CD8-positive, alpha-beta memory T cell (primary cell): ENCODE measurements around the gene SEMA5B. TPM values are rescaled to one million over a fixed set of nuclear protein-coding genes. Genes with fewer than 3 reads are reported as not detected.

Source experiments
- CTCF ChIA-PET: fragments of 350-600 bp; sonication (Branson Sonifier 250); formaldehyde crosslinking; loops from one replicate; lab custom pipeline; 2021; ENCODE audit warnings: antibody characterized with exemption; lab: Charles Lee
- POLR2A ChIA-PET: fragments of 350-600 bp; sonication (Branson Sonifier 250); formaldehyde crosslinking; loops from one replicate; lab custom pipeline; 2021; ENCODE audit warnings: antibody characterized with exemption; lab: Charles Lee
- DNase-seq, 5 donors: peaks; one replicate each; pipeline versions ENCODE4 v3.0.0 to v3.0.0-alpha.2; 2020 to 2022; ENCODE audit warnings: mixed read lengths in 1 of 5
- H3K27ac ChIP-seq: one replicate; pipeline ENCODE4 v1.7.0; 2013; ENCODE audit warnings: low read depth, mild to moderate bottlenecking, low read length, moderate library complexity
- H3K27me3 ChIP-seq: 2 replicates; pipeline ENCODE4 v1.7.0; 2013; ENCODE audit warnings: low read length, mild to moderate bottlenecking; ENCODE audit not compliant: insufficient read depth, poor library complexity, severe bottlenecking
- H3K36me3 ChIP-seq: 2 replicates; pipeline ENCODE4 v1.7.0; 2013; ENCODE audit warnings: mild to moderate bottlenecking, low read length, moderate library complexity; ENCODE audit not compliant: insufficient read depth
- H3K4me1 ChIP-seq: 2 replicates; pipeline ENCODE4 v1.7.0; 2013; ENCODE audit warnings: mild to moderate bottlenecking, low read length, moderate library complexity; ENCODE audit not compliant: insufficient read depth
- H3K4me3 ChIP-seq: 2 replicates; pipeline ENCODE4 v1.7.0; 2013; ENCODE audit warnings: mild to moderate bottlenecking, low read length
- H3K9me3 ChIP-seq: 2 replicates; pipeline ENCODE4 v1.7.0; 2013; ENCODE audit warnings: mild to moderate bottlenecking, low read length
- H3K27ac Mint-ChIP-seq, 8 donors: one replicate each; pipeline ENCODE4 v1.8.0; 2020 to 2021; ENCODE audit warnings: mixed read lengths in 8 of 8, mild to moderate bottlenecking in 6 of 8, inconsistent platforms in 3 of 8, moderate library complexity in 3 of 8
- H3K27me3 Mint-ChIP-seq, 2 donors: one replicate each; pipeline ENCODE4 v1.8.0; 2020 to 2021; ENCODE audit warnings: mixed read lengths in 2 of 2, mild to moderate bottlenecking in 1 of 2, moderate library complexity in 1 of 2
- H3K36me3 Mint-ChIP-seq, 3 donors: one replicate each; pipeline ENCODE4 v1.8.0; 2020 to 2021; ENCODE audit warnings: mixed read lengths in 3 of 3, inconsistent platforms in 1 of 3, mild to moderate bottlenecking in 1 of 3
- H3K4me1 Mint-ChIP-seq, 3 donors: one replicate each; pipeline ENCODE4 v1.8.0; 2020 to 2021; ENCODE audit warnings: mixed read lengths in 3 of 3, inconsistent platforms in 1 of 3, mild to moderate bottlenecking in 1 of 3
- H3K4me3 Mint-ChIP-seq, 7 donors: one replicate each; pipeline ENCODE4 v1.8.0; 2020 to 2021; ENCODE audit warnings: mixed read lengths in 7 of 7, mild to moderate bottlenecking in 6 of 7, moderate library complexity in 4 of 7, inconsistent platforms in 2 of 7
- H3K9me3 Mint-ChIP-seq, 5 donors: one replicate each; pipeline ENCODE4 v1.8.0; 2020 to 2022; ENCODE audit warnings: mixed read lengths in 5 of 5, mild to moderate bottlenecking in 3 of 5, moderate library complexity in 2 of 5, inconsistent platforms in 1 of 5
- polyA plus RNA-seq: library from polyadenylated mRNA; unstranded; fragments of 300-500 nt; fragmentation: Illumina TruSeq; gene quantifications from one replicate; pipeline ENCODE4 v1.2.3, GENCODE V29; 2021
- total RNA-seq, 2 experiments: library from RNA; stranded (reverse); gene quantifications; one replicate each; pipeline ENCODE4 v1.2.3, GENCODE V29; 2021

The SEMA5B gene
- total and polyA plus RNA-seq, 3 experiments from 2014 or later: not detected

- Mint-ChIP-seq H3K36me3 (no peaks in the 10 kb centered on the region), H3K27ac (peak overlapping the region in 1 of 8 donors; percentile 32), H3K4me1 (peaks cover 19 to 22% (median 22%) of the 10 kb centered on the region in 3 donors), H3K9me3 (no peaks in the 10 kb centered on the region), H3K27me3 (peaks cover 8 to 9% of the 10 kb centered on the region in 2 donors), H3K4me3 (peak overlapping the region in 3 of 7 donors; percentile 23 to 49 (median 35))
- ChIA-PET CTCF (no interaction called here), POLR2A (no interaction called here)
- DNase-seq: peak in 2 of 5 donors; percentile 50 to 59
- Histone ChIP-seq H3K36me3 (no peaks in the 10 kb centered on the region), H3K4me3 (no peak overlapping the region), H3K9me3 (no peaks in the 10 kb centered on the region), H3K27ac (no peak overlapping the region), H3K4me1 (peaks cover 11% of the 10 kb centered on the region), H3K27me3 (peaks cover 5% of the 10 kb centered on the region)
These were observed 86.0 kb downstream of the SEMA5B start for GRCh38 chr3:122941228-122942206.

GRCh38 chr3:122940628-122941086 lies 86.9 kb downstream of the SEMA5B start:
- Histone ChIP-seq H3K9me3 (no peaks in the 10 kb centered on the region), H3K4me1 (peaks cover 11% of the 10 kb centered on the region), H3K27ac (no peak overlapping the region), H3K4me3 (no peak overlapping the region), H3K36me3 (no peaks in the 10 kb centered on the region), H3K27me3 (peaks cover 5% of the 10 kb centered on the region)
- CTCF ChIA-PET: no interaction called here
- no peak for DNase-seq
- Mint-ChIP-seq H3K27ac (peak overlapping the region in 1 of 8 donors; percentile 87), H3K4me1 (peaks cover 19 to 22% (median 22%) of the 10 kb centered on the region in 3 donors), H3K36me3 (no peaks in the 10 kb centered on the region), H3K4me3 (peak overlapping the region in 3 of 7 donors; percentile 30 to 49 (median 35)), H3K9me3 (no peaks in the 10 kb centered on the region), H3K27me3 (peaks cover 9 to 11% of the 10 kb centered on the region in 2 donors)
- POLR2A ChIA-PET: no interaction called here

GRCh38 chr3:122938783-122939425 lies 88.7 kb downstream of the SEMA5B start:
- Mint-ChIP-seq H3K27me3 (peaks cover 11% of the 10 kb centered on the region in 2 donors), H3K27ac (no peak overlapping the region), H3K4me1 (peaks cover 19 to 22% (median 22%) of the 10 kb centered on the region in 3 donors), H3K4me3 (no peak overlapping the region), H3K9me3 (no peaks in the 10 kb centered on the region), H3K36me3 (no peaks in the 10 kb centered on the region)
- Histone ChIP-seq H3K36me3 (no peaks in the 10 kb centered on the region), H3K4me3 (no peak overlapping the region), H3K27ac (no peak overlapping the region), H3K4me1 (peaks cover 11% of the 10 kb centered on the region), H3K27me3 (peaks cover 5% of the 10 kb centered on the region), H3K9me3 (no peaks in the 10 kb centered on the region)
- ChIA-PET POLR2A (no interaction called here), CTCF (no interaction called here)
- DNase-seq: no peak

- CTCF ChIA-PET: interaction anchor here (1.3 kb wide), 1 partner anchor 18 kb away, joined by 3 read pairs; no protein-coding TSS in a partner anchor
- Mint-ChIP-seq H3K9me3 (no peaks in the 10 kb centered on the region), H3K4me3 (no peak overlapping the region), H3K27me3 (peaks cover 12 to 15% of the 10 kb centered on the region in 2 donors), H3K36me3 (no peaks in the 10 kb centered on the region), H3K27ac (no peak overlapping the region), H3K4me1 (peaks cover 19 to 22% (median 19%) of the 10 kb centered on the region in 3 donors)
- H3K27ac ChIP-seq: no peak overlapping the region
- no peaks in the 10 kb centered on the region for H3K36me3 ChIP-seq
- H3K9me3 ChIP-seq: no peaks in the 10 kb centered on the region
- no peak overlapping the region for H3K4me3 ChIP-seq
- peaks cover 5% of the 10 kb centered on the region for H3K27me3 ChIP-seq
- H3K4me1 ChIP-seq: peaks cover 11% of the 10 kb centered on the region
- POLR2A ChIA-PET: no interaction called here
- DNase-seq: no peak
These were observed 89.8 kb downstream of the SEMA5B start for GRCh38 chr3:122937745-122938144.

GRCh38 chr3:122936986-122937385 lies 90.6 kb downstream of the SEMA5B start:
- Histone ChIP-seq H3K4me3 (no peak overlapping the region), H3K27ac (no peak overlapping the region), H3K27me3 (peaks cover 5% of the 10 kb centered on the region), H3K36me3 (no peaks in the 10 kb centered on the region), H3K4me1 (peaks cover 11% of the 10 kb centered on the region), H3K9me3 (no peaks in the 10 kb centered on the region)
- H3K36me3 Mint-ChIP-seq: no peaks in the 10 kb centered on the region
- ChIA-PET CTCF (interaction anchor here (0.6 kb wide), 1 partner anchor 182 kb away, joined by 3 read pairs; no protein-coding TSS in a partner anchor), POLR2A (no interaction called here)
- peaks cover 19 to 20% (median 19%) of the 10 kb centered on the region in 3 donors for H3K4me1 Mint-ChIP-seq
- no peak for DNase-seq
- no peak overlapping the region for H3K4me3 Mint-ChIP-seq
- H3K27me3 Mint-ChIP-seq: peaks cover 12 to 15% of the 10 kb centered on the region in 2 donors
- no peaks in the 10 kb centered on the region for H3K9me3 Mint-ChIP-seq
- no peak overlapping the region for H3K27ac Mint-ChIP-seq

GRCh38 chr3:122936335-122936734 lies 91.2 kb downstream of the SEMA5B start:
- Mint-ChIP-seq H3K36me3 (no peaks in the 10 kb centered on the region), H3K4me3 (no peak overlapping the region), H3K27ac (no peak overlapping the region), H3K9me3 (no peaks in the 10 kb centered on the region), H3K27me3 (peaks cover 12 to 15% of the 10 kb centered on the region in 2 donors), H3K4me1 (peaks cover 14 to 16% (median 14%) of the 10 kb centered on the region in 3 donors)
- DNase-seq: no peak
- POLR2A ChIA-PET: no interaction called here
- Histone ChIP-seq H3K9me3 (no peaks in the 10 kb centered on the region), H3K4me3 (no peak overlapping the region), H3K27ac (no peak overlapping the region), H3K27me3 (peaks cover 5% of the 10 kb centered on the region), H3K36me3 (no peaks in the 10 kb centered on the region), H3K4me1 (peaks cover 6% of the 10 kb centered on the region)
- CTCF ChIA-PET: interaction anchor here (0.7 kb wide), 1 partner anchor 20 kb away, joined by 3 read pairs; no protein-coding TSS in a partner anchor

GRCh38 chr3:122934251-122934650 lies 93.3 kb downstream of the SEMA5B start:
- CTCF ChIA-PET: no interaction called here
- Mint-ChIP-seq H3K4me3 (no peak overlapping the region), H3K27ac (no peak overlapping the region), H3K4me1 (peaks cover 0 to 2% (median 0%) of the 10 kb centered on the region in 3 donors), H3K9me3 (no peaks in the 10 kb centered on the region), H3K36me3 (no peaks in the 10 kb centered on the region), H3K27me3 (peaks cover 12% of the 10 kb centered on the region in 2 donors)
- POLR2A ChIA-PET: no interaction called here
- no peak overlapping the region for H3K27ac ChIP-seq
- no peaks in the 10 kb centered on the region for H3K27me3 ChIP-seq
- DNase-seq: no peak
- H3K9me3 ChIP-seq: no peaks in the 10 kb centered on the region
- H3K36me3 ChIP-seq: no peaks in the 10 kb centered on the region
- no peaks in the 10 kb centered on the region for H3K4me1 ChIP-seq
- no peak overlapping the region for H3K4me3 ChIP-seq
